Stimulated activated CD4-positive, alpha-beta T cell treated with anti-CD3 and anti-CD28 coated beads, TNF-alpha, amount 100 ng/mL, for 48 hours (primary cell): Measurements from ENCODE around the gene POU4F1.

ENCODE experiments used
- DNase-seq, 3 donors: peaks; one replicate each; pipeline ENCODE4 v3.0.0-alpha.2; 2020; ENCODE audit warnings: low read depth in 3 of 3

The POU4F1 gene

GRCh38 chr13:78607409-78608251, 4.3 kb upstream of the POU4F1 start:
- no peak for DNase-seq

DNA sequence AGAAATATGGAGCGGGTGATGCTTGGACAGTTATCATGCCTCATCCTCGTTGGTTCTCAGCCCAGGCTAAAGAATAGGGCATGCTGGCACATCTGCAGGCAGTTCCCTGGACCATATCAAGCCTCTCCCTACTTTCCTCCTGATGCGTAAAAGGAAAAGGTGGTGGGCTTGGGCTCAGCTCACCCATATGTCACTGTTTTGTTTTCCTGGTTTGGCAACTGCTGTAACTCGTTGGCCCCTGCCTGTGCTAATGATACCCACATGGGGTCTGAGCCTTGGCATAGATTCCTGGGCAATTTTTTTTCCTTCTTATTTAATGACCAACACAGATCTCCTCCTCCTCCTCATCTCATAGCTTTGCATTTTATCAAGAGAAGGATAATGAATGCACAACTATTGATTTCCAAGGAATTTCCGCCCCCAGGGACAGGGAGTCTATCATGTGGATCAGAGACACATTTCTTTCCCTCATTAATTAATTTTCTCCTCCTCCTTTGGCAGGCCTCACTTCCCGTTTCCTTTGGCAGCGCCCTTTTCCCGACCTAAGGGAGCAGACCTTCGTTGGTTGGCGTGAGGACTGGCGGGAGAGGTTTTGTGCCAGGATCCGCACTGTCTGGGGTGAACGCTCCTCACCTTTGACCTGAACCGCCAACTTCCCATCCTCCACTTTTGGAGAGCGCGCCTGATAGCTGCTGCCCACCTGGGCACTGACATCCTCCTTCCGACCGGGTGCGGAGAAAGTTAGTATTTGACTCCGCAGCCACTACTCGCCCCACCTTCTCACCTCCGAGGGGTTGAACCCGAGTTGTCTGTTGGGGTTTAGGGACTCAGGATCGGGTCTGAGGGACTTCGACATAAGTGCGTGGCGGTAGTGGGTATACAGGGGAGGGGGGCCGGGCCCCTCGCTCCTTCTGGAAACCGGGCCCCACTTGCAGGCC, 3.4 kb upstream of the POU4F1 start:
- DNase-seq = no peak

- no peak for DNase-seq
Observed at GRCh38 chr13:78604782-78605611, 1.6 kb upstream of the POU4F1 start.

GRCh38 chr13:78602561-78603239, 652 bp downstream of the POU4F1 start:
- no peak for DNase-seq

- no peak for DNase-seq
Observed at GRCh38 chr13:78601874-78602560, 1.3 kb downstream of the POU4F1 start.

- no peak for DNase-seq
Observed at GRCh38 chr13:78601124-78601873, 2.1 kb downstream of the POU4F1 start.

DNA sequence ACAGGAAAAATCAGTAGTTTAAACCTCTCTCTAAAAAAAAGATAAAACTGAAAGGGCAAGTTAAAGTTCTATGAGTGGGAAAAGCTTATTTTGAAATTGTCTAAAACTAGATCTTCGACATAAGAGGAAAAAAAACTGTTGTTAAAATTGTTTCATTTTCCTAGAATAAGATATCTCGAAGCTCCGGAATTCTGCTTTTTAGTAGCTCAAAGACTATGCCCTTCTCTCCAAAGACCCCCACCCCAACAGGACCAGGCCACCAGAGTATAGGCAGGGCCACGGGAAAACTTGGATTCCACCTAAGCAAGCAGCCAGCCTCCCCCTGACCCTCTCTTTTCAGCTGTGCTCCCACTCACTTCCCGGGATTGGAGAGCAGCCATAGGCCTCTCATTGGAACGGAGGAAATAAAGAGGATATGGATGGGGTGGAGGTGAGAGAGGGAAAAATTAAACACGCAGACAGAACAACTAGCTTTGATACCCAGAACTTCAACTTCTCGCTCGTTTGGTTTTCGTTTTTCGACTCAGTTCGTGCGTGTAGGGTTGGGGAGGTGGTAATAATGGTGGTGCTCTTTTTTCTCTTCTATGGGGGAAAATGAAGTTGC, 3.0 kb downstream of the POU4F1 start:
- DNase-seq = no peak

DNA sequence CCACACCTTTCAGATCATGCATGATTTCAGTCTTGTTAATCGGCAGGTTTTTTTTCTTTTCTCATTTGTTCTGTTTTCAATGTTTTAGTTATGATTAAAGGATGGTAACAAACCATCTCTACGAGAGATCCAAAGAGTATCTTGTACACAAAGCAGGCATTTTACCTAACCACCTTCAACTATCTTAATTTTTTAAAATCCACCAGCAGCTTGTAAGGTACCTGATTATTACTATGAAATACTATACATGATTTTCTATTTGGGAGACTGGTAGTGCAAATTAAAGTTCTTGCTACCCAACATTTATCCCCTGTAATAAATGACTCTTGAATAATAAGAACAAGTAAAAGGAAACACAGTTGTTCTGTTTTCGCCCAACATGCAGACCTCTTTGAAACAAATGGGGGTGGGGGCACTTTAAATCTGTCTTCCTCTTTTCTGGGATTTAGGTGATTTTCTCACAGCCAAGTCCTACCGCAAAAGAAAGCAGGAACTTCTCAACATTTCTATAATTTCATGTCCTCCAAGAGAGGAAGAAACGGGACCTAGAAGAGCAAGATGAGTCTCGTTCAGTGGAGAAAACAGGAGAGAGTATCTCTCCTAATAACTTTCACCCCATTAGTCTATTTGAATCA, 3.6 kb downstream of the POU4F1 start:
- no peak for DNase-seq

DNA sequence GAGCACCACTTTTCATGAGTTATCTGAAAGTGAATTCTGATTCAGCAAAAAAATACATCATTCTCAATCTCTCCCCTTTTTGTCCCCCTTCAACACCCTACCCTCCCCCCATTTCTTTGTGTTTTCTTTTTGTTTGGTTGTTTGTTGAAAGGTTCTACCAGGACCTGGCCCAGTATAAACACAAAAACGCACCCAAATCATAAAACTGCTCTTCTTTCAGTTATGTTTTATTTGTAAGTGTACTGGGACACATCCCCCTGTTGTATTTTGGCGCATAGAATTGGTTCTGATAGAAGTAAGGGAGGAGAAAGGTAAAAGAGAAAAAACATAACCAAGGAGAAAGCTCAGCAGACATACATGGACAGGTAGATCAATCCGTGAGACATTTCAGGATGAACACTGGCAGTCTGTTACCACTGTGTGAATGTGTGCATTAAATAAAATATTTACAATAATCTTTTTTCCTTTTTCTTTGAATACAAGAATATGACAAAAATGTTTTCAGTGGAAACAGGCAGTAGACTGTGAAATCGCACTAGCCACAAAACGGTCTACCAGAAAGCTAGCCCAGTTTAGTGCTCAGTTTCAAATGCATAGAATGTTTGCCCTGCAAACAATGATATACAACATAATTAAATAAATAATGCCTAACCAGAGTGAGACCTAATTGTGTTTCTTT, 4.2 kb downstream of the POU4F1 start:
- DNase-seq = no peak

DNA sequence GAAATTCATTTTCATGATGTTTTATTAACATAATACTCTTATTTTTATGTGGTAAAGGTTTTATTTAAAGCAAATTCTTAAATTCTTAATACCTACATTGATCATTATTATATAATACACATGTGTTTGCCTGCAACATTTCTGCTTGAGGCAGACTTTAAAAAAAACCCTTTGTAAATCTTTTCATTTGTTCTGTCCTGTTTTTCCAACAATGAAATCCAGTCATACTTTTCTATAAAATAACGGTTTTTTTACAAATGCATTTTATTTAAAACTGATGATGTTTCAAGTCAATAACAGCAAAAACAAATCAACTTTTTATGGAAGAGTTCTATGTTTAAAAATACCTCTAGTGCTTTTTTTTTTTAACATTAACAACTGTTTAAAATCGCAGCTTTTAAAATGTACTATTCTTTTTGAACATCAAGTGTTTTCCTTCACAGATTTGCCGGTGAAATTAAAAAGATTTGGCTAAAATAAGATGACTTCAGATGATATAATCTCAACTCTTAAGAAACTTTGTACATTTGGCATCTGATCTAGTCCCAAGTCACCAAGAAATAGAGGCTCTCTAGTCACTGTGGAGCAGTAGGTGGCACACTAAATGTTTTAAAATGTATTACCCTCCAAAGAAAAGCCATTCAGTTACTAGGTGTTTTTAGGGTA, 5.1 kb downstream of the POU4F1 start:
- DNase-seq = no peak

DNA sequence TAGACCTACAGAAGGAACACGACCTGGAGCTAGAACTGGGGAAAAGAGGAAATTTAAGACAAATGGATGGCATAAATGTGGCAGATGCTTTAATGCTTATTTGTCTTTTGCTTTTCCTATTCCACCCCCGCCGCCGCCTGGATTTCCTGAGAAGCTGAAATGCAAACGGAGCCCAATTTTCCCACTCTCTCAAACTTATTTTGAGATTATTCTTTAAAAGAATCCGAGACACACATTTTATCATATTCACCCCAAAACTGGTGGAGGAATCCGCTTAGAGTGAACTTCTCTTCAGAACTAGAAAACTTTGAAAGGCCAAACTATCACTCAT, 5.8 kb downstream of the POU4F1 start:
- DNase-seq = no peak

- DNase-seq = no peak
Observed at GRCh38 chr13:78596736-78597601, 6.4 kb downstream of the POU4F1 start.

- DNase-seq = no peak
Observed at GRCh38 chr13:78596399-78596735, 7.0 kb downstream of the POU4F1 start.

DNA sequence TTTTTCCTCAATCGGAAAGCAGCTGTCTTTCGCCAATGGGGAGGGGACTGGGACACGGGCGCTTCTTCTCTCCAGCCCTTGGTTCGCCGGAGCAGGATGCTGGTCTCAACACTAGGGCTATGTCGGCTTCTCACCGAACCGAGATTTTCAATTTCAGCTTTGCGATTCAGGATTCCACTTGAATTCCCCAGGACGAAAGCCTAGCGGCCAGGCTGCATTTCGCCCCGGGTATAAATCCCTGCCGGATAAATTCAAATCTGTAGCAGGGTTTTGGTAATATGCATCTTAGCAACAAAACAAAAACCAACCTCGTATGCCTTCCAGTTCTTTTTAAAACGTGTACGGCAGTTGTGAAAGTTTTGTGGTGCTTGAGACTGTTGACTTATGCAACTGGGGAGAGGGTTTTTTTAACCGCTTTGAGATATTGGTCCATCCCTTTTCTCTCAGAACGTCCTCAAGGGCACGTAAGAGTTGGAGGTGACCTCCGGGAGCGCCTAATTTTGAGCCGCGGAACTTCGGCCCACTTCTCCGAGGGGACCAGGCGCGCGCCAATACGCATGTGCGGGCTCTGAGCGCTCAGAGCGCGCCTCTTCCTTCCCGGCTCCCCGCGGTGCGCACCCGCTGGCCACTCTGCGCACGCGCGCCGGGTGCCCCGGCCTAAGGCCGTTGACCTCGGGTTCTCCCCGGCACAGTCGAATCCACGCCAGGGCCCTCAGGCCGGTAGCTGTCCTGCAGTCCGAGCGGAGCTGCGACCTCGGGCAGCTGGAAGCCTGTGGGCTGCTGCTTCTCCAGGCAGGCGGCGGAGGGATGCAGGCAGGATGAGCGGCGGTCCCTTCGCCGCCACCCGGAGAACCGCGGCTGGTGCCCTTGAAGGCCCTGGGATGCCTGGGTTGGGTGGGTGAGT, 7.6 kb downstream of the POU4F1 start:
- DNase-seq = no peak

- DNase-seq = no peak
Observed at GRCh38 chr13:78594456-78594975, 8.8 kb downstream of the POU4F1 start.
